ENCODE results near the gene CHRM1.

GRCh38 chr11:62925745-62926679, 4.8 kb upstream of the CHRM1 start:
- no peak for TF ChIP-seq CTCF (conservative IDR thresholded peaks at IDR 0.05; ENCODE audit: low read depth, low read length)
- TF ChIP-seq EZH2phosphoT487 (IDR thresholded peaks at IDR 0.05; ENCODE audit: borderline replicate concordance, low read length): no peak
- no peak for TF ChIP-seq EZH2 (IDR thresholded peaks at IDR 0.05; ENCODE audit: low read length, unreplicated experiment)
